Measurements from ENCODE around the gene ZNF821. TPM values are rescaled to one million over a fixed set of nuclear protein-coding genes. Genes with fewer than 3 reads are reported as not detected.

Gene ZNF821
- total RNA-seq, 1 donor from 2014 or later: 8.8 TPM

DNA sequence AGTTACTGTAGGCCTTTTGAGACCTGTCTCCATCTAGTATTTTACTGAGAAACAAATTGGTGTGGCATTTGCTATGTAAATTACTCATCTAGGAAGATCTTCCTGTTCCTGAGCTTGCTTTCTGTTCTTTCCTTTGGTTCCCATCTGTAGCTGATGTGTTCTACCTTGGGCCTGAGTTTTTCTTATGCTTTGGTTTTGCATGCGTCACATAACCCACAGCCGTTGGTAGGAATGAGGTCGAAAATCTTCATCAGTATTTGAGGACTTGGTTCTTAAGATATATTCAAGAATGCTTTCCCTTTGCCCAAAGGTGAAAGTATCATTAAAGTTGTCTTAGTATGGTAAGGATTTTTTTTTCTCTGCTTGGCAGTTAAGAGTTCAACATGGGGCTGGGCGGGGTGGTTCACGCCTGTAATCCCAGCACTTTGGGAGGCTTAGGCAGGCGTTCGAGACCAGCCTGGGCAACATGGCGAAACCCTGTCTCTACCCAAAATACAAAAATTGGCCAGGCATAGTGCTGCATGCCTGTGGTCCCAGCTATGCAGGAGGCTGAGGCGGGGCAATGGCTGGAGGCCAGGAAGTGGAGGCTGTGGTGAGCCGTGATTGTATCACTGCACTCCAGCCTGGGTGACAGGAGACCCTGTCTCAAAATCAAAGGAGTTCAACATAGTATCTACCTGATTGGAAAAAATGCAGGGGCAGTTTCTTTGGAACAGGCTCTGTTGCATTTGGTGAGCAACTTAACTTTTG is 40.1 kb upstream of the ZNF821 start:
- Histone ChIP-seq H3K4me1 (peaks cover 36% of the 10 kb centered on the region), H3K27me3 (no peaks in the 10 kb centered on the region), H3K27ac (no peak overlapping the region), H3K9me3 (no peaks in the 10 kb centered on the region), H3K36me3 (peaks cover 0 to 92% of the 10 kb centered on the region in 2 donors), H3K4me3 (no peak overlapping the region)
- DNase-seq (ENCODE audit: extremely low spot score in 2 of 2): no peak
- TF ChIP-seq, protein P1, sequence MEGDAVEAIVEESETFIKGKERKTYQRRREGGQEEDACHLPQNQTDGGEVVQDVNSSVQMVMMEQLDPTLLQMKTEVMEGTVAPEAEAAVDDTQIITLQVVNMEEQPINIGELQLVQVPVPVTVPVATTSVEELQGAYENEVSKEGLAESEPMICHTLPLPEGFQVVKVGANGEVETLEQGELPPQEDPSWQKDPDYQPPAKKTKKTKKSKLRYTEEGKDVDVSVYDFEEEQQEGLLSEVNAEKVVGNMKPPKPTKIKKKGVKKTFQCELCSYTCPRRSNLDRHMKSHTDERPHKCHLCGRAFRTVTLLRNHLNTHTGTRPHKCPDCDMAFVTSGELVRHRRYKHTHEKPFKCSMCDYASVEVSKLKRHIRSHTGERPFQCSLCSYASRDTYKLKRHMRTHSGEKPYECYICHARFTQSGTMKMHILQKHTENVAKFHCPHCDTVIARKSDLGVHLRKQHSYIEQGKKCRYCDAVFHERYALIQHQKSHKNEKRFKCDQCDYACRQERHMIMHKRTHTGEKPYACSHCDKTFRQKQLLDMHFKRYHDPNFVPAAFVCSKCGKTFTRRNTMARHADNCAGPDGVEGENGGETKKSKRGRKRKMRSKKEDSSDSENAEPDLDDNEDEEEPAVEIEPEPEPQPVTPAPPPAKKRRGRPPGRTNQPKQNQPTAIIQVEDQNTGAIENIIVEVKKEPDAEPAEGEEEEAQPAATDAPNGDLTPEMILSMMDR (IDR thresholded peaks at IDR 0.05): no peak
- TF ChIP-seq POLR2AphosphoS5 (IDR thresholded peaks at IDR 0.05; ENCODE audit: insufficient read depth in 1 of 2, low read depth in 1 of 2) (no peak), POLR2A (IDR thresholded peaks at IDR 0.05) (no peak)
- intact Hi-C loops (cut with DNase I): no loop called here

DNA sequence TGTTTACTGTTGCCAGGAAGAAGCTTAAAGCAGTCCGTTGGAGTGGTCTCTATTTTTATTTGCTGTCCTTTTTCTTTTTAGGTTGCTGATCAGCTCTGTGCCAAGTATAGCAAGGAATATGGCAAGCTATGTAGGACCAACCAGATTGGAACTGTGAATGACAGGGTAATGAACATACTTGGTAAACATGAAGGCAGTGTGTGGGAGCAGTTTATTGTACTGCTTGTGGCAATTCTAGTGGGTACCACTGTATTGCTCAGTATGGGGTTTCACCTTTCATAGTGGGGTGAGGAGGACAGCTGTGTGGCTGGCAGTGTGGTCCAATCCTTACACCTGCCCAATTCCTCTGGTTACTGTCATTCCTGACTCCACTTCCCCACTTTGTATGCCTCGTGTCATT is 36.7 kb upstream of the ZNF821 start:
- no peak for DNase-seq (ENCODE audit: extremely low spot score in 2 of 2)
- intact Hi-C loops (cut with DNase I): no loop called here
- Histone ChIP-seq H3K36me3 (peaks cover 0 to 81% of the 10 kb centered on the region in 2 donors), H3K4me1 (peaks cover 22% of the 10 kb centered on the region), H3K4me3 (no peak overlapping the region), H3K27ac (no peak overlapping the region), H3K27me3 (no peaks in the 10 kb centered on the region), H3K9me3 (no peaks in the 10 kb centered on the region)
- TF ChIP-seq POLR2AphosphoS5 (IDR thresholded peaks at IDR 0.05; ENCODE audit: insufficient read depth in 1 of 2, low read depth in 1 of 2) (no peak), POLR2A (IDR thresholded peaks at IDR 0.05) (no peak)
- TF ChIP-seq, protein P1 (IDR thresholded peaks at IDR 0.05): no peak

DNA sequence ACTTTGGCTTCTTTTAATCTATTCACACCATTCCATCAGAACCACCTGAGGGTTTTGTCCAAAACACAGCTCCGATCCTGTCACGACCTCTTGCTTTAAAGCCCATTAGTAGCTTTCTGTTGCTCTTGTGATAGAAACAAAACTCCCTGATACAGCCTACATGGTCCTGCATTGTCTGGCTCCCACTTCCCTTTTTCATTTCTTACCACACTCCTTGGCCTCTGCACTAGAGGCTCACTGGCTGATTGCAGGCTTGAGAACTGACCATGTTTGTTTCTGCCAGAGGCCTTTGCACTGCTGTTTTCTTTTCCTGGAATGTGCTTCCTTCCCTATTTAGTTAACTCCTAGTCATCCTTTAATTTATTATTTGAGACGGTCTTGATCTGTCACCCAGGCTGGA is 35.1 kb upstream of the ZNF821 start:
- Histone ChIP-seq H3K4me1 (peaks cover 31% of the 10 kb centered on the region), H3K36me3 (peaks cover 0 to 68% of the 10 kb centered on the region in 2 donors)

DNA sequence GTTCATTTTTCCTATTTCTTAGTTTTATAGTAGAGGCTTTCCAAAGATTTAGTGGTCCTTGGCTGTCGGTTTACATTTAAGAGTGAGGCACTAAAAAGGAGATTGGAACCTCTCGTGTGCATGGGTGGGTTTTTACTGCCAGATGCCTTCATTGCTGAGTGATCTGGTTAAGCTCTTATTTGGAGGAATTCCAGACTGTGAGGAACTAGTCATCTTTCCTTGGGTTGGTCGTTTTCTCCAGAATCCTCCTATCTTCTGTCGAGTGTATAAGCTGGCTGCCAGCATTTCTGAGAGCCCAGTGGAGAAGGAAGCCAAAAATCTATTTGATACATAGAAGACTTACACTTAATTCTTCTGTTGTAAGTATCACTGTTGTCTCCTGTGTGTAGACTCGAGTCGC is 33.9 kb upstream of the ZNF821 start:
- no peaks in the 10 kb centered on the region for H3K9me3 ChIP-seq
- TF ChIP-seq POLR2AphosphoS5 (IDR thresholded peaks at IDR 0.05; ENCODE audit: insufficient read depth in 1 of 2, low read depth in 1 of 2): no peak
- no peak for TF ChIP-seq POLR2A (IDR thresholded peaks at IDR 0.05)
- TF ChIP-seq, protein P1 (IDR thresholded peaks at IDR 0.05): no peak
- no peaks in the 10 kb centered on the region for H3K27me3 ChIP-seq
- intact Hi-C loops (cut with DNase I): no loop called here
- peaks cover 0 to 57% of the 10 kb centered on the region in 2 donors for H3K36me3 ChIP-seq
- peaks cover 40% of the 10 kb centered on the region for H3K4me1 ChIP-seq
- DNase-seq (ENCODE audit: extremely low spot score in 2 of 2): no peak
- no peak overlapping the region for H3K27ac ChIP-seq
- H3K4me3 ChIP-seq: no peak overlapping the region

More for the DNA sequence above, 35.1 kb upstream of the ZNF821 start:
- DNase-seq (ENCODE audit: extremely low spot score in 2 of 2): no peak
- TF ChIP-seq POLR2AphosphoS5 (IDR thresholded peaks at IDR 0.05; ENCODE audit: insufficient read depth in 1 of 2, low read depth in 1 of 2) (no peak), POLR2A (IDR thresholded peaks at IDR 0.05) (no peak)
- TF ChIP-seq, protein P1 (IDR thresholded peaks at IDR 0.05): no peak
- Histone ChIP-seq H3K27me3 (no peaks in the 10 kb centered on the region), H3K27ac (no peak overlapping the region), H3K9me3 (no peaks in the 10 kb centered on the region), H3K4me3 (no peak overlapping the region)
- intact Hi-C loops (cut with DNase I): no loop called here

DNA sequence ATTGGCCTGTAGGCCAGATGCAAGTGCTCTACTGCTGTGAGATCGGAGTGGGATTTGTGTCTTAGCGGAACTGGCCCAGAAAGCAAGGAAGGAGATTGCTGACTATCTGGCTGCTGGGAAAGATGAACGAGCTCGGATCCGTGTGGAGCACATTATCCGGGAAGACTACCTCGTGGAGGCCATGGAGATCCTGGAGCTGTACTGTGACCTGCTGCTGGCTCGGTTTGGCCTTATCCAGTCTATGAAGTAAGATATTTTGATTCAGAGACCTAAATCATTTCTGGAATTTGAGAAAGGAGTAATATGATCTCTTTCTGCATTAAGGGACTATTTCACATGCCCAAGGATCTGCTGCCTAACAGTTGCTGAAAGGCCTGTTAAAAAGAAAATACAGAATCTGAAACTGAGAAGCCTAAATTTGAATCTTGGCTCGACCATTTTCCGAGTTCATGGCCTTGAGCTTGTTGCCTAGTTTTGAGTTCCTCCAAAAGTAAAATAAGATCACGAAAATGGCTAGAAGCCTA is 32.5 kb upstream of the ZNF821 start:
- H3K4me1 ChIP-seq: peaks cover 43% of the 10 kb centered on the region
- TF ChIP-seq POLR2A (IDR thresholded peaks at IDR 0.05) (no peak), POLR2AphosphoS5 (IDR thresholded peaks at IDR 0.05; ENCODE audit: insufficient read depth in 1 of 2, low read depth in 1 of 2) (no peak)
- TF ChIP-seq, protein P1 (IDR thresholded peaks at IDR 0.05): no peak
- H3K9me3 ChIP-seq: no peaks in the 10 kb centered on the region
- DNase-seq (ENCODE audit: extremely low spot score in 2 of 2): no peak
- H3K36me3 ChIP-seq: peaks cover 0 to 43% of the 10 kb centered on the region in 2 donors
- H3K27me3 ChIP-seq: no peaks in the 10 kb centered on the region
- intact Hi-C loops (cut with DNase I): no loop called here
- H3K4me3 ChIP-seq: no peak overlapping the region
- H3K27ac ChIP-seq: no peak overlapping the region

Measured in vagina (tissue), 2 donors.